ENCODE data around the gene CHST14. TPM values are rescaled to one million over a fixed set of nuclear protein-coding genes. Genes with fewer than 3 reads are reported as not detected.

CHST14 gene
- polyA plus RNA-seq, 1 experiment, result 19.8 TPM

DNA sequence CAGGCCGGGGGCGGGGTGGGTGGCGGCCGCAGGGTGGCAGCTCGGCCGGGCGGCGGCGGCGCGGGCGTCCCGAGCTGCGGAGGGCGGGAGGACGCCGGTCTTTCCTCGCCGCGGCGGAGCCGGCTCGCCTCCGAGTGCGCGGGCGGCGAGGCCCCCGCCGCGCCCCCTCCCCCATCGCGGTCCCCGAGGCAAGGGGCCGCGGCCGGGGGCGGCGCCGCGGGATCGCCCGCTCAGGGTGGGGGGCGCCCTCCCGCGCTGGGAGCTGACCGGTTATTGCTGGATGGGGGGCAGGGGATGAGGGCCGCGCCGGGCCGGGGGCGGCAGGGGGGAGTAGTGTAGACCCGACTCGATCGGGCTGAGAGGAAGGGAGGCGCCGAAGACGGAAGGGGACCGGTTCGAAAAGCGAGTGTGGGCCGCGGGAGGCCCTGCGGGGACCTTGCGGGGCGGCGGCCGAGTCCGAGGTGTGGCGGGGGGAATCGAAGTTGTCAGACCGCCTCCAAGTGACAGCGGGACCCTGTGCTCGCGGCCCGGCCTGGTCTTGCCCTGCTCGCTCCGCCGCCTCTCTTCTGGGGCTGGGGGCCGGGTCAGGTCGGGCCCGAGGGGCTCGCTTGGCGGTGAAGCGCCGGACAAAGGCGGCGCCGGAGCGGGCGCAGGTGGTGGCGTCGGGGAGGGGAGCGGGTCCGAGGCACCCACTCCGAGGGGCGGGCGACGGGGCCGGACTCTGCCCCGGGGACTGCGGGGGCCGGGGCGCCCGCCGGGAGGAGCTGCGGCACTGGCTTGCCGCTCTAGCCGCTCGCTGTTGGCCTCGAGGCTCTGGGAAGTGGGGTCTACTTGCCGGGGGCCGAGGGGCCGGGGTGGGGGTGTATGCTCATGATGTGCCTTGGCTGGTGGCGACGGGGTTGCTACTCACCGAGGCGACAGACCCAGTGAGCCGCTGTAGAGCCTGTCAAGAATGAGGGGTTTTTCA is 28.9 kb upstream of the CHST14 start:
- ChIA-PET CTCF (interaction anchor here (0.6 to 1.3 kb wide), 2 partner anchors 119 to 364 kb away, joined by 3 read pairs; no protein-coding TSS in a partner anchor), POLR2A (interaction anchor here (0.7 kb wide), 1 partner anchor 1781 kb away, joined by 3 read pairs; no protein-coding TSS in a partner anchor)
- DNase-seq (ENCODE audit: low read depth, low spot score), result no peak
- Histone ChIP-seq H3K9me3 (ENCODE audit: control insufficient read depth, insufficient read depth, low read length) (no peaks in the 10 kb centered on the region; the same call in 1 of the 2 replicates), H3K27me3 (ENCODE audit: control insufficient read depth, insufficient read depth, low read length) (peaks cover 27% of the 10 kb centered on the region), H3K4me3 (ENCODE audit: low read depth, low read length) (peak overlapping the region; percentile 67), H3K27ac (ENCODE audit: low read depth, low read length) (no peak overlapping the region)
- no peak for TF ChIP-seq CTCF (IDR thresholded peaks at IDR 0.05; ENCODE audit: low read depth, low read length)

DNA sequence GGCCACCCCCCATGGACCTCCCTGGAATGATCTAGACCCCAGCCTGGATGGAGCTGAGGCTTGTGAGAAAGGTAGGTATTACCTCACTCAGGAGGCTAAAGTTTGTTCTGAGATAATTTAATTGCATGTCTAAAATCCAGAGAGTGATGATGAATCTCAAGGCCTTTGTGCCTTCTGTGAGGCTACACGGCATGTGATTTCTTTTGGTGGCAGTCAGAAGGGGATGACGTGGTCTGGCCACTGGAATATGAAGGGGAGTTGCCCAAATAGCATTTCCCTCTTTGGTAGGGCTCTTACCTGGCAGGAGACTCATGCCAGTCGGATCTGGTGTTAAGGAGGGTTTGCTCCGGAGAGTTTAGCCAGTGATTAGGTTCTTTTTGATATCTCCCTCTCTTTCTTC is 27.5 kb upstream of the CHST14 start:
- ChIA-PET POLR2A (interaction anchor here (0.5 kb wide), 1 partner anchor 35 kb away, joined by 3 read pairs; no protein-coding TSS in a partner anchor), CTCF (interaction anchor here (1.3 kb wide), 1 partner anchor 120 kb away, joined by 3 read pairs; no protein-coding TSS in a partner anchor)
- H3K27me3 ChIP-seq (ENCODE audit: control insufficient read depth, insufficient read depth, low read length), result peaks cover 13% of the 10 kb centered on the region
- TF ChIP-seq CTCF (IDR thresholded peaks at IDR 0.05; ENCODE audit: low read depth, low read length), result no peak
- no peak overlapping the region for H3K27ac ChIP-seq (ENCODE audit: low read depth, low read length)
- no peaks in the 10 kb centered on the region; the same call in 1 of the 2 replicates for H3K9me3 ChIP-seq (ENCODE audit: control insufficient read depth, insufficient read depth, low read length)
- no peak overlapping the region for H3K4me3 ChIP-seq (ENCODE audit: low read depth, low read length)
- no peak for DNase-seq (ENCODE audit: low read depth, low spot score)

GRCh38 chr15:40443846-40444245 is 26.9 kb upstream of the CHST14 start:
- Histone ChIP-seq H3K27me3 (ENCODE audit: control insufficient read depth, insufficient read depth, low read length) (peaks cover 8% of the 10 kb centered on the region), H3K9me3 (ENCODE audit: control insufficient read depth, insufficient read depth, low read length) (no peaks in the 10 kb centered on the region; the same call in 1 of the 2 replicates), H3K4me3 (ENCODE audit: low read depth, low read length) (no peak overlapping the region), H3K27ac (ENCODE audit: low read depth, low read length) (no peak overlapping the region)
- CTCF ChIA-PET, result no interaction called here
- TF ChIP-seq CTCF (IDR thresholded peaks at IDR 0.05; ENCODE audit: low read depth, low read length), result no peak
- no peak for DNase-seq (ENCODE audit: low read depth, low spot score)
- POLR2A ChIA-PET, result no interaction called here

- H3K4me3 ChIP-seq (ENCODE audit: low read depth, low read length), result no peak overlapping the region
- H3K27ac ChIP-seq (ENCODE audit: low read depth, low read length), result no peak overlapping the region
- DNase-seq (ENCODE audit: low read depth, low spot score), result no peak
- peaks cover 1% of the 10 kb centered on the region for H3K27me3 ChIP-seq (ENCODE audit: control insufficient read depth, insufficient read depth, low read length)
- no peak for TF ChIP-seq CTCF (IDR thresholded peaks at IDR 0.05; ENCODE audit: low read depth, low read length)
- POLR2A ChIA-PET, result interaction anchor here (0.8 kb wide), 1 partner anchor 62 kb away, joined by 3 read pairs; the partner anchor contains the start of gene KNSTRN
- CTCF ChIA-PET, result interaction anchor here (0.7 kb wide), 1 partner anchor 8 kb away, joined by 6 read pairs; no protein-coding TSS in a partner anchor
- no peaks in the 10 kb centered on the region; the same call in 1 of the 2 replicates for H3K9me3 ChIP-seq (ENCODE audit: control insufficient read depth, insufficient read depth, low read length)
These were observed 26.0 kb upstream of the CHST14 start for GRCh38 chr15:40444736-40445135.

Measured in AG04450 (cell line).